ENCODE results near the gene C12orf75.
"Not testable (repeated sequence)": the region's sequence is repeated elsewhere in the genome, so short reads cannot be mapped to it uniquely, and the experiment has no call there.

Gene C12orf75

GRCh38 chr12:105402366-105402765 is 71.9 kb downstream of the C12orf75 start:
- Histone ChIP-seq H3K9me3 (ENCODE audit: control insufficient read depth in 5 of 5, low read length in 5 of 5) (peaks cover 0 to 4% (median 0%) of the 10 kb centered on the region in 5 donors), H3K36me3 (ENCODE audit: control insufficient read depth in 5 of 5, insufficient read depth in 5 of 5, low read length in 5 of 5) (no peaks in the 10 kb centered on the region), H3K4me1 (ENCODE audit: control insufficient read depth in 5 of 5, insufficient read depth in 5 of 5, low read length in 5 of 5) (no peaks in the 10 kb centered on the region), H3K27me3 (ENCODE audit: control insufficient read depth in 5 of 5, insufficient read depth in 4 of 5, low read length in 5 of 5) (no peaks in the 10 kb centered on the region), H3K4me3 (ENCODE audit: low read depth in 1 of 5, low read length in 5 of 5) (no peak overlapping the region), H3K27ac (ENCODE audit: low read depth, low read length) (no peak overlapping the region), H3K9ac (ENCODE audit: low read length in 5 of 5) (no peak overlapping the region)

DNA sequence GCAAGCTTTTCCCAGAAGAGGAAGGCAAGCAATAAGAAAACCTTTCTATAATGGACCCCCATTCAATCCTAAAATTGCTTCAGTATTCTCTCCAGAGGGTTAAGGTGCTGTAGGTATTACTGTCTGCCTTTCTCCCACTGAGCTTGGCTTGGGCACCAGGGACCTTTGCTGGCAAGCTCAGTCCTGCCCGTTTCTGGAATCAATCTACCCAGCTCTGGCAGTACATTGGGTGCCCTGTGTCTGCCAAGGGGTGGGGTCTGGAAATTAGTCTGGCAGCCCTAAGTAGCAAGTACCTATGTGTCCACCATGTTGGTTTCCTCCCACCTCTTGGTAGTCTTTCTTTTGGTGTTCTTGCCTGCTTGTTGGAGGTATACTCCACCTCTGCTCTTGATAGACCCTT is 72.6 kb downstream of the C12orf75 start:
- Histone ChIP-seq H3K27me3 (ENCODE audit: control insufficient read depth in 5 of 5, insufficient read depth in 4 of 5, low read length in 5 of 5) (no peaks in the 10 kb centered on the region), H3K4me1 (ENCODE audit: control insufficient read depth in 5 of 5, insufficient read depth in 5 of 5, low read length in 5 of 5) (no peaks in the 10 kb centered on the region), H3K4me3 (ENCODE audit: low read depth in 1 of 5, low read length in 5 of 5) (no peak overlapping the region), H3K36me3 (ENCODE audit: control insufficient read depth in 5 of 5, insufficient read depth in 5 of 5, low read length in 5 of 5) (no peaks in the 10 kb centered on the region), H3K9me3 (ENCODE audit: control insufficient read depth in 5 of 5, low read length in 5 of 5) (peaks cover 0 to 4% (median 0%) of the 10 kb centered on the region in 5 donors), H3K9ac (ENCODE audit: low read length in 5 of 5) (no peak overlapping the region), H3K27ac (ENCODE audit: low read depth, low read length) (no peak overlapping the region)

DNA sequence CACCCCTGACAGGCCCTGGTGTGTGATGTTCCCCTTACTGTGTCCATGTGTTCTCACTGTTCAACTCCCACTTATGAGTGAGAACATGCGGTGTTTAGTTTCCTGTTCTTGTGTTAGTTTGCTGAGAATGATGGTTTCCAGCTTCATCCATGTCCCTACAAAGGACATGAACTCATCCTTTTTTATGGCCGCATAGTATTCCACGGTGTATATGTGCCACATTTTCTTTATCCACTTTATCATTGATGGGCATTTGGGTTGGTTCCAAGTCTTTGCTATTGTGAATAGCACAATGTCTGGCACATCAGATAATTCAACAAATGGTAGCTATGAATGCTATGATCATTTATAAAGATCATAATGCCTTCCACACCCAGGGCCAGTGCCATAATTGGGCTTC is 73.6 kb downstream of the C12orf75 start:
- not testable (repeated sequence) for H3K27me3 ChIP-seq (ENCODE audit: control insufficient read depth in 5 of 5, insufficient read depth in 4 of 5, low read length in 5 of 5); H3K9ac ChIP-seq (ENCODE audit: low read length in 5 of 5); H3K36me3 ChIP-seq (ENCODE audit: control insufficient read depth in 5 of 5, insufficient read depth in 5 of 5, low read length in 5 of 5); H3K27ac ChIP-seq (ENCODE audit: low read depth, low read length); H3K4me3 ChIP-seq (ENCODE audit: low read depth in 1 of 5, low read length in 5 of 5); H3K4me1 ChIP-seq (ENCODE audit: control insufficient read depth in 5 of 5, insufficient read depth in 5 of 5, low read length in 5 of 5); H3K9me3 ChIP-seq (ENCODE audit: control insufficient read depth in 5 of 5, low read length in 5 of 5)

DNA sequence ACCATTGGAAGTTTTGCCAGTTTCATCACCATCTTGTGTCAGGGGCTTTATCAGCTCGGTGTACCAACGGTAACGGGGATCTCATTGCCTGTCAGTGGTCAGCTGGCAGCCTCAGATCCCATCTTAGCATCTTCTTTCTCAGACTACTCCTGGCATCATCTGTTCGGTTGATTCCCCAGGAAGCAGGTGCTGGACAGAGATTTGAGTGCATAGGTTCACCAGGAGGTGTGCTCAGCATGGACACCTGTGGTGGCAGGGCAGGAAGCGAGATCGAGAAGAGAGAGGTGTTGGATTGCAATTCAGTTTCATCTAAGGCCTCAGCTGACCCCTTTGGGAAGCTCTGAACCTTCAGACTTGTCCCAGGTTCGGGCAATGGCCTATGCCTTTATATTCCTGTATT is 76.0 kb downstream of the C12orf75 start:
- Histone ChIP-seq H3K36me3 (ENCODE audit: control insufficient read depth in 5 of 5, insufficient read depth in 5 of 5, low read length in 5 of 5) (no peaks in the 10 kb centered on the region), H3K27ac (ENCODE audit: low read depth, low read length) (no peak overlapping the region), H3K9ac (ENCODE audit: low read length in 5 of 5) (no peak overlapping the region), H3K9me3 (ENCODE audit: control insufficient read depth in 5 of 5, low read length in 5 of 5) (no peaks in the 10 kb centered on the region), H3K4me3 (ENCODE audit: low read depth in 1 of 5, low read length in 5 of 5) (no peak overlapping the region), H3K4me1 (ENCODE audit: control insufficient read depth in 5 of 5, insufficient read depth in 5 of 5, low read length in 5 of 5) (peaks cover 5 to 23% (median 18%) of the 10 kb centered on the region in 5 donors), H3K27me3 (ENCODE audit: control insufficient read depth in 5 of 5, insufficient read depth in 4 of 5, low read length in 5 of 5) (peaks cover 0 to 4% (median 0%) of the 10 kb centered on the region in 5 donors)

GRCh38 chr12:105409279-105409678 is 78.8 kb downstream of the C12orf75 start:
- peaks cover 5 to 26% (median 18%) of the 10 kb centered on the region in 5 donors for H3K4me1 ChIP-seq (ENCODE audit: control insufficient read depth in 5 of 5, insufficient read depth in 5 of 5, low read length in 5 of 5)
- H3K27me3 ChIP-seq (ENCODE audit: control insufficient read depth in 5 of 5, insufficient read depth in 4 of 5, low read length in 5 of 5), result peaks cover 0 to 4% (median 0%) of the 10 kb centered on the region in 5 donors
- H3K36me3 ChIP-seq (ENCODE audit: control insufficient read depth in 5 of 5, insufficient read depth in 5 of 5, low read length in 5 of 5), result no peaks in the 10 kb centered on the region
- no peak overlapping the region for H3K27ac ChIP-seq (ENCODE audit: low read depth, low read length)
- no peak overlapping the region for H3K4me3 ChIP-seq (ENCODE audit: low read depth in 1 of 5, low read length in 5 of 5)
- H3K9me3 ChIP-seq (ENCODE audit: control insufficient read depth in 5 of 5, low read length in 5 of 5), result no peaks in the 10 kb centered on the region
- no peak overlapping the region for H3K9ac ChIP-seq (ENCODE audit: low read length in 5 of 5)

DNA sequence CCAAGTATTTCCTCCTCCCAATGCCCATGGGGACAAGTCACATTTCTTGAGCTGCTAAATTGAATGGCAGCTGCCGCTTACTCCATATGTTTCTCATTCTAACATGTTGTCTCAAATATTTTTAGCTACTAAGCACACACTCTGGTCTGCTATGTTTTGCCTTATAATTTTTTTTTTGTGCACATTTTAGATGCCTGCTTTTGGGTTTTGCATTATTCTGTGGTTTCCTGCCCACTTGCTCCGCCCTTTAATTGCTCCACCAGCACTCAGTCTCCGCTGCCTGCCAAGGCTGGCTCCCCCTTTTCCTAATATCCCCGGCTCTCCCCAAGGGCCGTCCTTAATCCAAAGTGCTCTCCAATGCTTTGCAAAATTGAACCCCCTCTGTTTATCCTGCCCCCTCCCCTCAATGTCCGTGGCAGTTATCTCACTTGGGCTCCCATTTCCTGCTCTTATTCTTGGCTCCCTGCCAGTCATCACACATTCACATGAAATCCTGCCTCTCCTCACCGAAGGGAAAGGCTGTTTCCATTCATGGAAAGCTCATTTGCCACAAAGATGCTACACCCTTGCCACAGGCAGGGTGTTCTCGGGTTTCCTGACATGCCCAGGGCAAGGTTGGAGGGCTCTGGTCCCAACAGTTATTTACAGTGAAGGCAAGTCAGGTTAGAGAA is 79.4 kb downstream of the C12orf75 start:
- peaks cover 0 to 4% (median 0%) of the 10 kb centered on the region in 5 donors for H3K27me3 ChIP-seq (ENCODE audit: control insufficient read depth in 5 of 5, insufficient read depth in 4 of 5, low read length in 5 of 5)
- H3K9ac ChIP-seq (ENCODE audit: low read length in 5 of 5), result no peak overlapping the region
- H3K4me3 ChIP-seq (ENCODE audit: low read depth in 1 of 5, low read length in 5 of 5), result peak overlapping the region in 3 of 5 donors; percentile 36 to 38 (median 37)
- no peaks in the 10 kb centered on the region for H3K9me3 ChIP-seq (ENCODE audit: control insufficient read depth in 5 of 5, low read length in 5 of 5)
- peaks cover 5 to 26% (median 18%) of the 10 kb centered on the region in 5 donors for H3K4me1 ChIP-seq (ENCODE audit: control insufficient read depth in 5 of 5, insufficient read depth in 5 of 5, low read length in 5 of 5)
- no peaks in the 10 kb centered on the region for H3K36me3 ChIP-seq (ENCODE audit: control insufficient read depth in 5 of 5, insufficient read depth in 5 of 5, low read length in 5 of 5)
- H3K27ac ChIP-seq (ENCODE audit: low read depth, low read length), result no peak overlapping the region

GRCh38 chr12:105413911-105414487 is 83.5 kb downstream of the C12orf75 start:
- no peak overlapping the region for H3K4me3 ChIP-seq (ENCODE audit: low read depth in 1 of 5, low read length in 5 of 5)
- peaks cover 0 to 4% (median 0%) of the 10 kb centered on the region in 5 donors for H3K27me3 ChIP-seq (ENCODE audit: control insufficient read depth in 5 of 5, insufficient read depth in 4 of 5, low read length in 5 of 5)
- H3K36me3 ChIP-seq (ENCODE audit: control insufficient read depth in 5 of 5, insufficient read depth in 5 of 5, low read length in 5 of 5), result no peaks in the 10 kb centered on the region
- no peak overlapping the region for H3K27ac ChIP-seq (ENCODE audit: low read depth, low read length)
- H3K9ac ChIP-seq (ENCODE audit: low read length in 5 of 5), result no peak overlapping the region
- H3K9me3 ChIP-seq (ENCODE audit: control insufficient read depth in 5 of 5, low read length in 5 of 5), result no peaks in the 10 kb centered on the region
- H3K4me1 ChIP-seq (ENCODE audit: control insufficient read depth in 5 of 5, insufficient read depth in 5 of 5, low read length in 5 of 5), result peaks cover 5 to 23% (median 16%) of the 10 kb centered on the region in 5 donors

- no peaks in the 10 kb centered on the region for H3K36me3 ChIP-seq (ENCODE audit: control insufficient read depth in 5 of 5, insufficient read depth in 5 of 5, low read length in 5 of 5)
- no peaks in the 10 kb centered on the region for H3K9me3 ChIP-seq (ENCODE audit: control insufficient read depth in 5 of 5, low read length in 5 of 5)
- no peaks in the 10 kb centered on the region for H3K4me1 ChIP-seq (ENCODE audit: control insufficient read depth in 5 of 5, insufficient read depth in 5 of 5, low read length in 5 of 5)
- no peaks in the 10 kb centered on the region for H3K27me3 ChIP-seq (ENCODE audit: control insufficient read depth in 5 of 5, insufficient read depth in 4 of 5, low read length in 5 of 5)
- H3K27ac ChIP-seq (ENCODE audit: low read depth, low read length), result no peak overlapping the region
- no peak overlapping the region for H3K4me3 ChIP-seq (ENCODE audit: low read depth in 1 of 5, low read length in 5 of 5)
- H3K9ac ChIP-seq (ENCODE audit: low read length in 5 of 5), result no peak overlapping the region
These were observed 87.2 kb downstream of the C12orf75 start for GRCh38 chr12:105417732-105418131.

DNA sequence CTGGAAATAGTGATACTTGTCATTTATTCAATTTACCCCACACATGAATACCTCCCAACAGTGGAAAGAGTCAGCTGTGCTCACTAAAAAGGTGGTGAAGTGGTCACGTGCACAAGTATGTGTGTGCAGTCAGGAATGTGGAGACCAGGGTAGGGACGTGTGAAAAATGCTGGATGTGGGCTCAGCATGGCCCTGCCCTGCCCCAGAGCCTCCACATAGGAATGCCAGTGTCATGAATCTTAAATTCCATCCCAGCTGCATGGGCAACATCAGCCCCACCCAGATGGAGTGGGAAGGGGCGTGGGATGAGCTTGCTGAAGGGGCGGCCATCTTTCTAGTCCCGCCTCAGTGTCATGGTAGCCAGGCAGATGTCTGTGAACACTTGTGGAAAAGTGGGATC is 87.7 kb downstream of the C12orf75 start:
- Histone ChIP-seq H3K4me3 (ENCODE audit: low read depth in 1 of 5, low read length in 5 of 5) (no peak overlapping the region), H3K36me3 (ENCODE audit: control insufficient read depth in 5 of 5, insufficient read depth in 5 of 5, low read length in 5 of 5) (no peaks in the 10 kb centered on the region), H3K9ac (ENCODE audit: low read length in 5 of 5) (no peak overlapping the region), H3K9me3 (ENCODE audit: control insufficient read depth in 5 of 5, low read length in 5 of 5) (no peaks in the 10 kb centered on the region), H3K27me3 (ENCODE audit: control insufficient read depth in 5 of 5, insufficient read depth in 4 of 5, low read length in 5 of 5) (no peaks in the 10 kb centered on the region), H3K4me1 (ENCODE audit: control insufficient read depth in 5 of 5, insufficient read depth in 5 of 5, low read length in 5 of 5) (no peaks in the 10 kb centered on the region), H3K27ac (ENCODE audit: low read depth, low read length) (no peak overlapping the region)

- Histone ChIP-seq H3K9me3 (ENCODE audit: control insufficient read depth in 5 of 5, low read length in 5 of 5) (no peaks in the 10 kb centered on the region), H3K36me3 (ENCODE audit: control insufficient read depth in 5 of 5, insufficient read depth in 5 of 5, low read length in 5 of 5) (no peaks in the 10 kb centered on the region), H3K27ac (ENCODE audit: low read depth, low read length) (no peak overlapping the region), H3K27me3 (ENCODE audit: control insufficient read depth in 5 of 5, insufficient read depth in 4 of 5, low read length in 5 of 5) (no peaks in the 10 kb centered on the region), H3K9ac (ENCODE audit: low read length in 5 of 5) (no peak overlapping the region), H3K4me3 (ENCODE audit: low read depth in 1 of 5, low read length in 5 of 5) (no peak overlapping the region), H3K4me1 (ENCODE audit: control insufficient read depth in 5 of 5, insufficient read depth in 5 of 5, low read length in 5 of 5) (no peaks in the 10 kb centered on the region)
These were observed 88.4 kb downstream of the C12orf75 start for GRCh38 chr12:105418821-105419291.
